NCI-H2107 (cell line): ENCODE measurements around the gene MFSD2A.
"Not testable (repeated sequence)": the region's sequence is repeated elsewhere in the genome, so short reads cannot be mapped to it uniquely, and the experiment has no call there.

Experiments
- DNase-seq: peaks from one replicate; lab custom pipeline; 2025; lab: John Stamatoyannopoulos, UW

The MFSD2A gene

DNA sequence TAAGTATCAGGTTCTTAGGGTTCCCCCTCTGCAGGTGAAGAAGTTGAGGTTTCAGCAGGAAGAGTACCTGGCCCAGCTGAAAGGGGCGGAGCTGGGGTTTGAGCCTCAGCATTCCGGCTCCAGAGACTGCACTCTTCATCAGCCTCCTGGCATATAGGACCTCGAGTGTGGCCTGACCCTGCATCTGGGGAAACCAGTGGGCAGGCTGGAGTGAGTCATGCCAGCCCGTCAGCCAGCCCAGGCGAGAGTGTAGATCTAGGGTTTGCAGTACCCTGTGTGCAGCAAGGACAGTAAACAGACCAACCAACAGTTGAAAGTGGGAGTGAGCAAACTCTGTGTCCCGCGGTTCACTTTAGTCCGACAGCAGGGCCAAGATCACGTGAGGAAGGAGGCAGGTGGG, 14.1 kb downstream of the MFSD2A start:
- no peak for DNase-seq

DNA sequence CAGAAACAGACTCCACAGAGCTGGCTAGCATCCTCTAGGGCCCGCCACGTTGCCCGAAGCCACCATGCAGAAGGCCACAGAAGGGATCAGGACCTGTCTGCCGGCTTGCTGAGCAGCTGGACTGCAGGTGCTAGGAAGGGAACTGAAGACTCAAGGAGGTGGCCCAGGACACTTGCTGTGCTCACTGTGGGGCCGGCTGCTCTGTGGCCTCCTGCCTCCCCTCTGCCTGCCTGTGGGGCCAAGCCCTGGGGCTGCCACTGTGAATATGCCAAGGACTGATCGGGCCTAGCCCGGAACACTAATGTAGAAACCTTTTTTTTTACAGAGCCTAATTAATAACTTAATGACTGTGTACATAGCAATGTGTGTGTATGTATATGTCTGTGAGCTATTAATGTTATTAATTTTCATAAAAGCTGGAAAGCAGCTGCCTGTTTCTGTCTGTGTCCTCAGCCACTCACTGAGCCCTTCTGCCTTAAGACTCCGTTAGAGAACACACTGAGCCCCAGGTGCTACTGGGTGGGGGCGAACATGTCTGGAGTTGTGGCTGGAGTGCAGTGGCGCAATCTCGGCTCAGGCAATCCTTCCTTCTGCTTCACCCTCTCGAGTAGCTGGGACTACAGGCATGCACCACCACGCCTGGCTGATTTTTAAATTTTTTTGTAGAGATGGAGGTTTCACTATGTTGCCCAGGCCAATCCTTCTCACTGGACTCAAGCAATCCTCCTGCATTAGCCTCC, 14.8 kb downstream of the MFSD2A start:
- no peak for DNase-seq

DNA sequence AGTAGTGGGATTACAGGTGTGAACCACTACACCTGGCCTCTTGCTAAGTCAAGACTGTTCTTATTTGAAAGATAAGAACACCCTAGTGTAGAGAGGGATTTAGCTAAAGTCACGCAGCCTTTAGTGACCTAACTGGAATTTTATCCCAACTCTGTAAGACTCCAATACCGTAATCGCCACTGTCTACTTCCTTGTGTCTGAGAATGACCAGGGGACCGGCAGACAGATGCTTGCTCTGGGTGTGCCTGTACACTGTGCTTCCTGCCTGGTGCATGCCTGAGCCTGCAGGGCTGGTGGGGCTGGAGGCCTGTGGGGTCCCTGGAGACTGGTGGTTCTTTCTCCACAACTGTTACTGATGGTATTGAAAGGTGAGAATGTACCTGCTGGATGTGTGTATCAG, 15.3 kb downstream of the MFSD2A start:
- peak; percentile 99 for DNase-seq

DNA sequence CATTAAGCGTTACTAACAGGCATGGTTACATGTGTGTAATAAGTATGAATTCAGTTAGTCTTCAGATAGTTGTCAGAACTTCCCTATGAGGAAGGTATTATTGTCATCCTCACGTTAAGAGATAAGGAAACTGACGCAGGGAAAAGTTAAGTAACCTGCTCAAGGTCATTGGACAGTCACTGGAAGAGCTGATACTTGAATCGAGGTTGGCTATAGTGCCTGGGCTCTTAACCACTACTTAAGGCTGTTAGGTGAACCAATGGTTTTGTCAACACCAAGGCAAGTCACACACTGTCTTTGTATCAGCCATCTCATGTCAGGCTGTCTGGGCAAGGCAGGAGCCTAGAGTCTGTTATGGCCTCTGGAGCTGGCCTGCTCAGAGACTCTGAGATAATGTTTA, 16.2 kb downstream of the MFSD2A start:
- no peak for DNase-seq

DNA sequence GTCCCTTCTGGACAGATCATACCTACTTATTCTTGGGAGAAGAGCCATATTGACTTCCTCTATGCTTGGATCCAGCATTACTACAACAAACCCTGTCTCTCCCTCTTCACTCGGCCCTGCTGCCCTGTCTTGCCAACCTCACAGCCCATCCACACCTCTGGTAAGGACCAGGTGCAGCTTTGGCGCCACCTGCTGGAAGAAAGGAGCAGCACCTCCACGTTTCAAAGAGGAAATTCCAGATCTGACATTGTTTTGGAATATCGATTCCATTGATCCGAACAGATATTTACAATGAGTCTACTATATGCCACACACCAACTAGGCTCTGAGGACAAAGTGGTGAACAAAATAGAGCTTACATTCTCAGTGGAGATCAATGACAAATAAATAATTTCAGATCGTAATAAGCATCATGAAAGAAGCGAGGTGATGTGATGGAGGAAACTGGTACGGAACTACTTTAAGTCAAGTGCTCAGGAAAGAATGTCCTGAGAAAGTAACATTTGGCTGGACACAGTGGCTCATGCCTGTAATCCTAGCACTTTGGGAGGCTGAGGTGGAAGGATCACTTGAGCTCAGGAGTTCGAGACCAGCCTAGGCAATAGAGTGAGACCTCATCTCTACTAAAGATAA, 18.7 kb downstream of the MFSD2A start:
- DNase-seq, result peak; percentile 100

DNA sequence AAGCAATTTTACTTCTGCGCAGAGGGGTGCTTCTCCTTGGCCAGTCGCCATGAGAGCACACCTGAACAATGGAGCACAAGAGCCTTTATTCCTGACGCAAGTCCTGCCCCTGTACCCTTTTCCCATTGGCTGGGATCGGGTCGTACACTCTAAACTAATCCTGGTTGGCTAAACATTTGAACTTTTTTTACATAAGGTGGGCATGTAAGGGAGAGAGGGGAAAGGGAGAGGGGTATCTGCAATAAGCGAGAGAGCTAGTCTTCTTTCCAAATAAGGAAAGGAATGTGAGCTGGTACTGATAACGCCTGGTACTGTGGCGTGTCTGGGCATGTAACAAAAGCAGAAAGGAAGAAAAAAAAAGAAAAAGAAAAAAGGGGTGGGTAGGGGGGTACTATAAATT, 21.8 kb downstream of the MFSD2A start:
- DNase-seq, result no peak

DNA sequence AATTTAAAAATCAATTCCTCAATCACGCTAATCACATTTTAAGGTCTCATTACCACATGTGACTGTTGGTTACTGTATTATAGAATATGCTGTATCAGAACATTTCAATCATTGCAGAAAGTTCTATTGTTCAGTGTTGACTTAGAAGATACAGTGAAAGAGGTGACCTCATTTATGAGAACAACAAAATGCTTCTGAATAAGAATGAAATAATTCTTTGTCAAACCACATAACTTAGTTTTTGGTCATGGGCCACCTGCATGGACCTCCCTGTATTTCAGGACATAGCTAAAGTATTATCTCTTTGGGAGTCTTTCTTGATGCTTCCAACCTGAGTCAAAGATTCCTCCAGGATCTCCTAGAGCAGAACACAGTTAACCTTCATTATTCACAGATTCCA, 22.3 kb downstream of the MFSD2A start:
- no peak for DNase-seq

DNA sequence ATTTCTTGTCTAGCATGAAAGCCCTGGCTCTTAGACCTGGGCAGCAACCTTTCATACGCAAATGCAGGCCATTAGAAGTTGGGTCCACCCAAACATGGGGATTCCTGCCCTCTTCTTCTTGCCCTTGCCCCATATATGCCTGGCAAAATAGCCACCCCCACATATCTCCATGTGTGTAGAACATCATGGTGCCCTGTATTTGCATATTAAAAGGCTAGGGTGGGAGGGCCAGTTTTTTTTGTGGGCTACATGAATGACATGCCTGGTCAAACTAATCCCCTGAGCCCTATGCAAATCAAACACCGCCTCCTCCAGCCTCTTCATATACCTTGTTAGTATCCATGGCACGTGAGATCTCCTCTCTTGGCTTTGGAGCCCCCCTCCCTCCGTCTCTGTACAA, 24.7 kb downstream of the MFSD2A start:
- DNase-seq, result no peak

DNA sequence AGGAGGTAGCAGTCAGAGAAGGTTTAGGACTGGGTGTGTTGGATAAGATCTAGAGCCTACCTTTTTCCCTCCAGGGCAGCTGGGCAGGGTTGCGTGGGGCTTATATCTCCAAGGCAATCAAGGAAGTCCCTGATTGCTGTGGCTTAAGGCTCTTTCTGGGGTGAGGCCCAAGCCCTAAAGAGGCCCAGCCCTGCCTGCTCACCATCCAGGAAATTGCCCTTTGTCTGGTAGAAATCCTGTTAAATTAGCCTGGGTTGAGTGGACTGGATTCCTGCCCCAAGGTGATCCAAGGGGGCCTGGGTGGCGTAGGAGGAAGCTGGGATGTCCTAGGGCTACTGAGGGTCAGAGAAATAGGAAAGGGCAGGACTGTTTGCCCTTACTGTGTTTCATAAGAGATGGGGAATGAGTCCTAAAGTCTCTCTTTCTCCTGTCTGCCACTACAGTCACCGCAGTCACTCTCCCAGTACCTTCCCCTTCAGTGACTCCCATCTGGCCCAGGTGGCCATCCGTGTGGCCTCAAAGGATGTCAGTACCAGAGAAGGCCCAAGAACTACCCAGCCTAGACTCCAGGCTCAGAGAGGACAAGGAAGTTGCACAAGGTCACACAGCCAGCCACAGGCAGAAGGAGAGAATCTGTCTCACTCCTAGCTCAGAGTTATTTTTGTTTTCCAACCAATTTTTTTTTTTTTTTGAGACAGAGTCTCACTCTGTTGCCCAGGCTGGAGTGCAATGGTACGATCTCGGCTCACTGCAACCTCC, 25.8 kb downstream of the MFSD2A start:
- DNase-seq, result no peak

DNA sequence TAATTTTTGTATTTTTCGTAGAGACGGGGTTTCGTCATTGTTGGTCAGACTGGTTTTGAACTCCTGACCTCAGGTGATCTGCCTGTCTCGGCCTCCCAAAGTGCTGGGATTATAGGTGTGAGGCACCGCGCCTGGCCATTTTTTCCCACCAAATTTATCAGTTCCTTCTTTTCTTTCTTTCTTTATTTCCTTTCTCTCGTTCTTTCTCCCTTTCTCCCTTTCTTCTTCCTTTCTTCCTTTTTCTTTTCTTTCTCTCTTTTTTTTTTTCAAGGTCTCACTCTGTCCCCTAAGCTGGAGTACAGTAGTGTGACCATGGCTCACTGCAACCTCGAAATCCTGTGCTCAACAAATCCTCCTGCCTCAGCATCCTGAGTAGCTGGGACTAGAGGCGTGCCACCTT, 26.4 kb downstream of the MFSD2A start:
- DNase-seq, result no peak

DNA sequence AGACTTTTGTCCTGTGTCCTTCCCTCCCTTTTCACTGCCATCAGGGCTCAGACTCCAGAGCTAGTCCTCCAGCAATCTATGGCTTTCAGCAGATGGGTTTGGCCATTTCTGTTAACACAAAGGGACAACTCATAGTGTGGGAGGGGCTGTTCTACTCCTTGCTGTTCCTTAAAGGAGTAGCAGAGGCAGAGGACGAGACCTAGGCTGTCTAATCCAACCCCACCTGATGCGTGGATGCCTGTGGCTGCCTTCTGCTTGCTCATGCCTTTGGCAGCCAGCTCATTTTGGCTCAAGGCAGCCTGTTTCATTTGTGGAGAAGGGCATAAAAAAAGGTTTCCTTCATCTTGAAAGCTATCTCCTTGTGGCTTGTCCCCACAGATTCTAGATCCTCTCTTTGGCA, 27.0 kb downstream of the MFSD2A start:
- no peak for DNase-seq

DNA sequence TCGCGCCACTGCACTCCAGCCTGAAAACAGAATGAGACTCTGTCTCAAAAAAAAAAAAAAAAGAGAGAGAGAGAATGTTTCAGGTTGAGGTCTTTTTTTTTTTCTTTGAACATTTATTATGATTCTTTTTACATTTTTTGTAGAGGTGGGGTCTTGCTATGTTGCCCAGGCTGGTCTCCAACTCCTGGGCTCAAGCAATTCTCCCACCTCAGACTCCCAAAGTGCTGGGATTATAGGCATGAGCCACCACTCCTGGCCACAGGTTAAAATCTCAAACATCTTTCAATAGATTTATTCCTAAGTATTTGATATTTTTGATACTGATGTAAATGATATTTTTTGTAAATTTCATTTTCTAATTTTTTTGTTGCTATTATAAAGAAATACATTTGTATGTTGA, 29.5 kb downstream of the MFSD2A start:
- not testable (repeated sequence) for DNase-seq

DNA sequence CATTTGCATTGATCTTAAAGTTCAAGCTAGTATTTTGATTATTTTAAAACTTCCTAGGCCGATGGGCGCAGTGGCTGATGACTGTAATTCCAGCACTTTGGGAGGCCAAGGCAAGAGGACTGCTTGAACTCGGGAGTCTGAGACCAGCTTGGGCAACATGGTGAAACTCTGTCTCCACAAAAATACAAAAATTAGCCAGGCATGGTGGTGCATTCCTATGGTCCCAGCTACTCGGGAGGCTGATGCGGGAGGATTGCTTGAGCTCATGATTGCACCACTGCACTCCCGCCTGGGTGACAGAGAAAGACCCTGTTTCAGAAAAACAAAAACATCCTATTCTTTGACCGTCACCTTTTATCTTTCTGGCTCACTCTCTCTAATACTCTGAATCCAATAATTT, 30.0 kb downstream of the MFSD2A start:
- no peak for DNase-seq

DNA sequence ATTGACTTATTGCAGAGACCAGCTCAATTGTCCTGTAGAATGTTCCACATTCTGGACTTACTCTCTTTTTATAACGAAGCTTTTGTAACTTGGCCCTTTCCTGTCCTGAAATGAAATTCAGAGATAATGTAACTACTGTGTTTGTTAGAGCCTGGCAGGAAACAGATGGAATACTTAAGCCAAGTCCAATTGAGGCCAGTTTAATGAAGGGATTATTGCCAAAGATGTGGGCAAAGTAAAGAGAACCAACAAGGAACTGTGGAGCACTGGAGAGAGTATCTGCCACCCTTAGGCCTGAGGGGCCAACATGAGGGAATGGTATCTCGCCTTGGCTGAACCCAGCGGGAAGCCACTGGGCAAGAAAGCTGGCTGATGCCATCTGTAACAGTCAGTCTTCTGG, 32.9 kb downstream of the MFSD2A start:
- DNase-seq, result no peak

DNA sequence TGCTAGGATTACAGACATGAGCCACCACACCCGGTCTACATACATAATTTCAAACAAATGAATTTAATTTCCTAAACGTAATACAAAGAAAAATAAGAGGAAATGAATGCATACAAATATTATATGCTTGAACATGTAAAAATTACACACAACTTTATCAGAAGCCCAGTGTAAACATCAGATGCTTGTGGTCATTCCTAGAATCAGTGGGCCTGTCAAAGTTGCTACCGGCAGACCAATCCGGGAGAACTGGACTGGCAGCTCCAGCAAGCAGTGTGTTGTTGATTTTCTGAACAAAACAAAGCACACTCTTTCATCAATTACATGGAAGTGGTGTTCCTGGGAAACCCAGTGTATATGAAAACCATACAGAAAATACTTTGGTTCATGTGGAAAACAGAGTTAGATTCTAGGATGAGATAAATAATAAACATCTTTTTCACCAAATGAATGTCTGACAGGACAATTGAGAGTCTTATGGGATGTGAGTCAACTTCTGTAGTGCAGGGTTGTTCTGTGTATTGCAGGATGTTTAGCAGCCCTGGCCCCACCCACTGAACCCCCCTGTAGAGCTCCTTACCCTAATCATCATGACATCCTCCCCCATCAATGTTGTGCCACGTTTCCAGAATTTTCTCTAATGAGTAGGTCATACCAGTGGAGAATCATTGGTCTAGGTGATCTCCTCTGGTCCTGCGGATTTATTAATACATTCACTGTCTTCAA, 33.8 kb downstream of the MFSD2A start:
- DNase-seq, result no peak

DNA sequence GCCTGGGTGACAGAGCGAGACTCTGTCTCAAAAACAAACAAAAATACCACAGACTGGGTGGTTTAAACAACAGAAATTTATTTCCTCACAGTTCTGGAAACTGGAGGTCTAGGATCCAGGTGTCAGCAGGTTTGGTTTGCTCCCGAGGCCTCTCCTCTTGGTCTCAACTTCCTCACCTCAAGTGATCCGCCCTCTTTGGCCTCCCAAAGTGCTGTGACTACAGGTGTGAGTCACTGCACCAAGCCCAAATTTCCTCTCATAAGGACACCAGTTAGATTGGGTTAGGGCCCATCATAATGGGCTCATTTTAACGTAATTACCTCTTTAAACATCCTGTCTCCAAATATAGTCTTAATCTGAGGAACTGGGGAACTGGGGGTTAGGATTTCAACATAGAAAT, 35.5 kb downstream of the MFSD2A start:
- no peak for DNase-seq

DNA sequence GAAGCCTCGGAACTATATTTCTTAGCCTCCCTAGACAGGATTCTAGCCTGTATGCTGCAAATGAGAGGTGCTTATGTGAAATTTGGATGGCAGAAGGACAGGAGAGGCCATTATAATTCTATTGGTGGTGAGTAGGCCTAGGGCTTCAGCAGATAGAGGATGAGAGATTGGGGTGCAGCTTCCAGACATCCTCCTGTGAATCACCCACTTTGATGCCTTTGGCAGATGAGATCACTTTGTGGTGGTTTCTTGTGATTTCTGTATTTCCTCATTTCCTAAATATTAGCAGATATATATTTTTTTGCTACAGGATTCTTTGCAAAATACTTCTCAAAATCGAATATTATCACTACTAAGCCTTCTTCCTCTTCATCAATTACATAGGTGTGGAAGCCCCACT, 37.3 kb downstream of the MFSD2A start:
- no peak for DNase-seq

DNA sequence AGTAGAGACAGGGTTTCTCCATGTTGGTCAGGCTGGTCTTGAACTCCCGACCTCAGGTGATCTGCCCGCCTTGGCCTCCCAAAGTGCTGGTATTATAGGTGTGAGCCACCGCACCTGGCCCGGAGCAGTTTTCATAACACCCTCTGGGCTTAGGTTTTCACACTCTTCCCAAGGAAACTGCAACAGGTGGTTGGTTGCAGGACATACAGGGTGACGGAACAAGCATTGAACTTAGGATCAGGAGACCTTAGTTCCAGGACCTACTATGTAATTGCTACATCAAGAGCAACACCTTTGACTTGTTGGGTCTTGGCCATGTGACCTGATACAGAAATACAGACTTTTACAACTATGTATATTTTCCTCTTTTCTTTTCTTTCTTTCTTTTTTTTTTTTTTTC, 37.9 kb downstream of the MFSD2A start:
- DNase-seq, result no peak

DNA sequence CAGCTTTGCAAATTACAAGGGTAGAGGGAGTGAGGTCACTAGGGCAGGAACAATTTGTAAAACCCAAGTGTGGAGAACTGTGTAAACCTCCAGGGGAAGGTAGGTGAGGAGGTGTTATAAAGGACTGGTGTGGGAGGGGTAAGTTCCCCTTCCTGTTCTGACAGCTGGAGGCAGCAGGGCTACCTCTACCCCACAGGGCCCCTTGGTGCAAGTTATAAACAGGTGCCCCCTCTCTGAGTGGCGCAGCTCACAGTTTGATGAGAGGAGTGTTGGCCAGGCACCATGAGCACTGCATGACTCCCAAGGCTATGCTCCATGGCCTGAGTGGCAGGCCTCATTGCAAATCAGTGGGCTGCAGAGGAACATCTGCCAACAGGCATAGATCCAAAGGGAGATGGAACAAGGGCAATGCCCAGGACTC, 41.0 kb downstream of the MFSD2A start:
- DNase-seq, result no peak

DNA sequence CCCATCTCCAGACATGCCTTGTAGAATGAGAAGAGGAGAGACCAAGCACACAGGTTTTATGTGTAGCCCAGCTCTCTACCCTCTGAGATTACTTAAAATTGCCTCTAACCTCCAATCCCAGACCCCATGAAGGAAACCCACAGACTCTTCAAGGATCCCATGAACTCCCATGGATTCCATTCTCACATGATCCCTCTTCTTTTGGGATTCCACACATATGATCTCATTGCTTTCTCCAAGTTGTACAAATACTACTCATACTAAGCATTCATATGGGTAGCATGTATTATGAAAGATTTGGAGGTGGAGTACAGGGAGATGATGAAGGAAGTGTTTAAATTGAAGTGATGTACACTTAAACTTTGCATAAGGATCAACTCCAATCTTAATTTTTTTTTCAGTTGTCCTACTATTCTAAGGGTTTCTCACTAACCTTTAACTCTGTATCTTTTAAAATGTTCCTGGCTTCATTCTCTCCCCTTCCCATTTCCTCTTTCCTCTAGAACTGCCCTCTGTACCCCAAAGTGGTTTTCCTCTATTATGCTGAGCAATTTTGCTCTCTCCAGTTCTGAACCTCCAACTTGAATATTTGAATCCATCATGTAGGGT, 41.6 kb downstream of the MFSD2A start:
- no peak for DNase-seq

DNA sequence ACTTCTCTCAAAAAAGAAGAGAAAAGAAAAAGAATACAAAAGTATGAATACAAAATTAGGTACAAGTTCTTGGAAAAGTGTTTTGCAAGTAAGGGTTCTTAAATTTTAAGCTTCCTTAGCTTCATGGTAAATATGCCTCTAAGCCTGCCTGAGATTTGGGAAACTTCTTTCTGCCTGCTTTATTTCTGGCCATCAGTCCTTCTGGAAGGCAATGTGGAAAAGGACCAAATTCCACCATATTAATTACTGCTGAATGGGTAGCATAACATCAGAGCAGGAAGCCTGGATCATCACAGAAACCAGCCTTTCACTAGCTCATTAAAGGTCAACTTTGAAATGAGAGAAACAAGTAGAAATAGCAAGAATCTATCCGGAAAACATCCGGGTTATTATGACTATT, 46.5 kb downstream of the MFSD2A start:
- DNase-seq, result no peak
